BE2C (cell line): ENCODE data around the gene ZBTB16.

Source experiments
- DNase-seq: peaks from one replicate; pipeline ENCODE4 v3.0.0-alpha.2; 2020
- H3K27me3 ChIP-seq: fragments of 250-450 bp; sonication (Bioruptor Pico); 2 replicates; pipeline ENCODE4 v1.5.1; 2020; ENCODE audit warnings: mild to moderate bottlenecking
- H3K36me3 ChIP-seq: fragments of 250-450 bp; sonication (Bioruptor Pico); 2 replicates; pipeline ENCODE4 v1.5.1; 2020; ENCODE audit warnings: mild to moderate bottlenecking
- H3K4me1 ChIP-seq: fragments of 250-450 bp; sonication (Bioruptor Pico); 2 replicates; pipeline ENCODE4 v1.5.1; 2020
- H3K4me3 ChIP-seq: 2 replicates; pipeline ENCODE4 v1.5.1; 2011; ENCODE audit warnings: low read depth, low read length
- H3K9me3 ChIP-seq: fragments of 250-450 bp; sonication (Bioruptor Pico); 2 replicates; pipeline ENCODE4 v1.5.1; 2020
- CTCF ChIP-seq: IDR thresholded peaks from 2 replicates; pipeline ENCODE4 v1.5.1; 2012; ENCODE audit warnings: mild to moderate bottlenecking, low read depth, low read length

ZBTB16 gene

GRCh38 chr11:114095899-114096298 lies 36.4 kb downstream of the ZBTB16 start:
- H3K4me3 ChIP-seq: no peak overlapping the region
- no peaks in the 10 kb centered on the region for H3K36me3 ChIP-seq
- DNase-seq: no peak
- no peaks in the 10 kb centered on the region; the same call in 1 of the 2 replicates for H3K4me1 ChIP-seq
- no peaks in the 10 kb centered on the region for H3K9me3 ChIP-seq
- peaks cover 31% of the 10 kb centered on the region for H3K27me3 ChIP-seq
- no peak for TF ChIP-seq CTCF

- no peak for DNase-seq
Measured at GRCh38 chr11:114097832-114098231, 38.3 kb downstream of the ZBTB16 start.

GRCh38 chr11:114098927-114099326 lies 39.4 kb downstream of the ZBTB16 start:
- H3K9me3 ChIP-seq: no peaks in the 10 kb centered on the region
- no peak overlapping the region for H3K4me3 ChIP-seq
- no peak for TF ChIP-seq CTCF
- H3K4me1 ChIP-seq: no peaks in the 10 kb centered on the region; the same call in 1 of the 2 replicates
- no peak for DNase-seq
- no peaks in the 10 kb centered on the region for H3K36me3 ChIP-seq
- H3K27me3 ChIP-seq: peaks cover 31% of the 10 kb centered on the region

More at GRCh38 chr11:114097832-114098231, 38.3 kb downstream of the ZBTB16 start:
- Histone ChIP-seq H3K4me3 (no peak overlapping the region), H3K9me3 (no peaks in the 10 kb centered on the region), H3K36me3 (no peaks in the 10 kb centered on the region), H3K4me1 (no peaks in the 10 kb centered on the region; the same call in 1 of the 2 replicates), H3K27me3 (peaks cover 31% of the 10 kb centered on the region)
- no peak for TF ChIP-seq CTCF

GRCh38 chr11:114099392-114100178 lies 40.1 kb downstream of the ZBTB16 start:
- no peak for DNase-seq
- no peak for TF ChIP-seq CTCF
- H3K4me3 ChIP-seq: no peak overlapping the region
- H3K27me3 ChIP-seq: peaks cover 31% of the 10 kb centered on the region
- no peaks in the 10 kb centered on the region for H3K36me3 ChIP-seq
- no peaks in the 10 kb centered on the region for H3K9me3 ChIP-seq
- H3K4me1 ChIP-seq: no peaks in the 10 kb centered on the region; the same call in 1 of the 2 replicates

GRCh38 chr11:114102993-114103896 lies 43.7 kb downstream of the ZBTB16 start:
- Histone ChIP-seq H3K36me3 (no peaks in the 10 kb centered on the region), H3K4me1 (no peaks in the 10 kb centered on the region; the same call in 1 of the 2 replicates)

More at GRCh38 chr11:114102993-114103896, 43.7 kb downstream of the ZBTB16 start:
- no peaks in the 10 kb centered on the region for H3K9me3 ChIP-seq
- H3K4me3 ChIP-seq: no peak overlapping the region
- peaks cover 23% of the 10 kb centered on the region for H3K27me3 ChIP-seq
- no peak for DNase-seq
- no peak for TF ChIP-seq CTCF
